Ovary (tissue), 3 donors: ENCODE data around the gene GRB2.

Experiments used
- EP300 ChIP-seq: sonication (generic); formaldehyde crosslinking; IDR thresholded peaks from one replicate; pipeline ENCODE4 v1.6.1; 2017; ENCODE audit warnings: antibody characterized with exemption
- POLR2A ChIP-seq: fragments of 450-650 bp; IDR thresholded peaks from one replicate; pipeline ENCODE4 v1.6.1; 2017; ENCODE audit warnings: antibody characterized with exemption, mild to moderate bottlenecking, moderate library complexity
- TF ChIP-seq, protein P1 (sequence below), 3 donors: fragments of 450-650 bp in 2 of 3; fragments of 200-600 bp in 1 of 3; IDR thresholded peaks; one replicate each; pipeline versions ENCODE4 v1.5.1 to v1.8.0; 2016 to 2022; ENCODE audit warnings: antibody characterized with exemption in 3 of 3, mild to moderate bottlenecking in 1 of 3
- donor health status: DM: no; HTN: no; CAD: no.

DNA sequence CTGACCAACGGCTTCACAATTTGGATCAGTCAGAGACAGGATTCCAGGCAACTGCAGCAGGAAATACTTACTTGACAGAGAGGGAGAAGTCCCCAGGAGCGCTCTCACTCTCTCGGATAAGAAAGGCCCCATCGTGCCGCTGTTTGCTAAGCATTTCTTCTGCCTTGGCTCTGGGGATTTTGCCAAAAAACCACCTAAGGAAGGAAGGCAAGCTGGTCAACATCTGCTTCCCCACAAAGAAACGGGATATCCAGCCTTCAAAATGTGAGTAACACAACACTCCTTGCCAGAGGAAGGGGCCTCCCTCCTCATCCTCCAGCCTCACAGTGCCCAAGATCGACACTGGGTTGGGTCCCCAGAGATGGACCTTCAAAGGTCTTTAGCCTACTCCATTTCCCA lies 79.7 kb downstream of the GRB2 start:
- TF ChIP-seq, protein P1, sequence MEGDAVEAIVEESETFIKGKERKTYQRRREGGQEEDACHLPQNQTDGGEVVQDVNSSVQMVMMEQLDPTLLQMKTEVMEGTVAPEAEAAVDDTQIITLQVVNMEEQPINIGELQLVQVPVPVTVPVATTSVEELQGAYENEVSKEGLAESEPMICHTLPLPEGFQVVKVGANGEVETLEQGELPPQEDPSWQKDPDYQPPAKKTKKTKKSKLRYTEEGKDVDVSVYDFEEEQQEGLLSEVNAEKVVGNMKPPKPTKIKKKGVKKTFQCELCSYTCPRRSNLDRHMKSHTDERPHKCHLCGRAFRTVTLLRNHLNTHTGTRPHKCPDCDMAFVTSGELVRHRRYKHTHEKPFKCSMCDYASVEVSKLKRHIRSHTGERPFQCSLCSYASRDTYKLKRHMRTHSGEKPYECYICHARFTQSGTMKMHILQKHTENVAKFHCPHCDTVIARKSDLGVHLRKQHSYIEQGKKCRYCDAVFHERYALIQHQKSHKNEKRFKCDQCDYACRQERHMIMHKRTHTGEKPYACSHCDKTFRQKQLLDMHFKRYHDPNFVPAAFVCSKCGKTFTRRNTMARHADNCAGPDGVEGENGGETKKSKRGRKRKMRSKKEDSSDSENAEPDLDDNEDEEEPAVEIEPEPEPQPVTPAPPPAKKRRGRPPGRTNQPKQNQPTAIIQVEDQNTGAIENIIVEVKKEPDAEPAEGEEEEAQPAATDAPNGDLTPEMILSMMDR (IDR thresholded peaks at IDR 0.05), result no peak
- TF ChIP-seq POLR2A (no peak), EP300 (no peak)
